ENCODE measurements around the gene PAK6. TPM values are rescaled to one million over a fixed set of nuclear protein-coding genes. Genes with fewer than 3 reads are reported as not detected.

PAK6 gene
- total RNA-seq (2014; rRNA removed; shearing (Covaris generic)) = 9.8 and 13.0 TPM in 2 replicates

DNA sequence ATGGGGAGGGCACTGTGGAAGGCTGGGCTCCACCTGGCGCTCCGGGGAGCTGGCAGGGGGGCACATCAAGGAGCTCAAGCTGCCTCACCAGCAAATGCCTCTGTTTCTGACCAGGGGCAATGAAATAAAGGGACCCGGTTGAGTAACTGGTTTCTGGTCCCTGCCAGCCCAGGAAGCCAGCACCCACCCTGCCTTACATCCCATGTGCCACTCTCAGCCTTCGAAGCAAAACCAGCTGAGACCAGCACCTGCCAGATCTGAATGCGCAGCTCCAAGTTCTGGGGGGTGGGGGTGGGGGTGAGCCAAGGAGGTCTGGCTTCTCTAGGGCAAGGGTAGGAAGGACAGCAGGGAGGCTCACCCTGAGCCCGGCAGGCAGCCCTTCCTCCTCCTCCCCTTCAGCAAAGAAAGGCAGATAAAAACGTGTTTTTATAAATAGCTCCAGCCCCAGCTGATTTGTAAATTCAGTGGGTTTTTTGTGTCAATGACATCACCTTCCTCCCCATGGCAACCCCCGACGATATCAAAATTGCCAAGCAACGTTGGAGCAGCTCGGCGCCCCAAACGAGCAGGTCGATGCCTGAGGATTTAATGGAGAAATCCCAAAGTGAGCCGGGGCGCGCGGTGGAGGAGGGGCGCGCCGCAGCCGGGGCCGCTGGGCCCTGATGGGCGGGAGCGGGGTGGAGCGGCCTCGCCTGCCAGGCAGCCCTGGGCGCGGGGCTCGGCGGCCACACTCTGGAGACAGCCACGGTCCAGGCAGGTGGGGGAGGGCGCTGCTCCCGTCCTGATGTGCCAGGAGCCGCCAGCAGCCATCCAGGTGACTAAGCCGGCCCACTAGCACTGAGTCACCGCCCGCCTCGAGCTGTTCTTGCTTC lies at the start of gene PAK6:
Gene PAK6 (plus strand): TSS at position 532 of the 872 bp plus-strand sequence. CDS start 25,723 bp downstream, outside the sequence.
- DNase-seq (ENCODE audit: low read depth) = peak; percentile 93

DNA sequence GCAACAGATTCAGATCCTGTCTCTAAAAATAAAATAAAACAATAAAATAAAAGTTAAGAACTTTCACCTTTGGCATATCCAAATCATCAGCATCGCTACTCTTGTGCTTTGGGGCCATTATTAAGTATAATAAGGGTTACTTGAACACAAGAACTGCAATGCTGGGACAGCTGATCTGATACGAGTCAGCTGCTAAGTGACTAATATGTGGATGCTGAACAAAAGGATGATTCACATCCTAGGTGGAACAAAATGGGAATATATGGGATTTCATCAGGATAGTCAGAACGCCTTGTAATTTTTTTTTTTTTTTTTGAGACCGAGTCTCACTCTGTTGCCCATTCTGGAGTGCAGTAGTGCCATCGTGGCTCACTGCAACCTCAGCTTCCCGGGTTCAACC lies 48.3 kb upstream of the PAK6 start:
- DNase-seq (ENCODE audit: low read depth) = peak; percentile 74

DNA sequence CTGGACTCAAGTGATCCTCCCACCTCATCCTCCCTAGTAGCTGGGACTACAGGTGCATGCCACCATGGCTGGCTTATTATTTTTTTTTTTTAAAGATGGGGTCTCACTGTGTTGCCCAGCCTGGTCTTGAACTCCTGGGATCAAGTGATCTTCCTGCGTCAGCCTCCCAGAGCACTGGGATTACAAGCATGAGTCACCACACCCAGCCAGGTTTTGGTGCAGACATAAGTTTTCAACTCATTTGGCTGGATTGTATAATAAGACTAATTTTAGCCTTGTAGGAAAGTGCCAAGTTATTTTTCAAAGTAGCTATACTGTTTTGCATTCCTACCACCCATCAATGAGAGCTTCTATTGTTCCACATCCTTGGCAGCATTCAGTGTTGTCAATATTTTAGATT lies 45.9 kb upstream of the PAK6 start:
- DNase-seq (ENCODE audit: low read depth) = peak; percentile 44

DNA sequence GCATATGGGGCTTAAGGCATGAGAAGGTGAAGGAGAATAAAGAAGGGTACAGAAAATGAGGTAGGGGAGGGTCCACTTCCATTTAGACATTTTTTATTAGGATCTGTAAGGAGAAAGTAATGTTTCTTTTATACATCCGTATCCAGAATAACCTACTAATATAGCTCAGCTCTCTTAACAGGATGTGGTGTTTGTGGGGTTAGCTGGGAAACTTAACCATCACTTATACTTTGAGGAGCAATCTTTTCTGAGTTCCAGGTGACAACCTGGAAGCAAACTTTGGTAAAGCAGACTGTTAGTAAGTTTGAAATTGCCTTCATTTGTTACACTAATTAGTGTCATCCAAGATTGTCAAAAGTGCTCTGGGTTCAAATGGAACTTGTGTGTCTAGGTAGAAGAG lies 41.4 kb upstream of the PAK6 start:
- DNase-seq (ENCODE audit: low read depth) = no peak

DNA sequence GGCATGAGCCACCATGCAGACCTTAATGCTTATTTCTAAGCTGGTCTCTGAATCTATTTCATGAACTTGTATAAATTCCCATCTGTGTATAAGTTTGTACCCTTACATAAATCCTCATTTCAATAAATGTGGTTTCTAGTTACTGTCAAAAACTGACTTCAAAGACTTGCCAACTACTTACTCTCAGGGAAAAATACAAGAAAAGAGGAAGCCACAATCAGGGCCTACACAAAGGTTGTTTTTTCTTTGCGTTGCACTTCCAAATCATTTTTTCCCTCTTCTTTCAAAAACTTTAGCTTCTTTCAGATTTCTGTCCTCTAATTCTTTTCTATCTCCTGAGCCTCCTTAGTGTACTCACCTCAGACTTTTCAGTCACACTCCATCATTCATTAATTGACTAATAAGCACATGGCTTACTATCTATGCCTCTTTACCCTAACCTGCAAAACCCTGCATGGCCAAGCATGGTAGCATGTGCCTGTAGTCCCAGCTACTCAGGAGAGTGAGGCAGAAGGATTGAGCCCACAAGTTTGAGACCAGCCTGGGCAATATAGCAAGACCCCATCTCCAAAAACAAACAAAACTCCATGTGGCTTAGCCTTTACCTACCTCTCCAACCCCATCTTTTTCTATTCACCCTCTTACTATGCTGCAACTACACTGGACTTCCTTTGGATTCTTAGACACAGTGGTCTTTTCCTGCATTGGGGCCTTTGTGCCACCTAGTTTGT lies 40.3 kb upstream of the PAK6 start:
- DNase-seq (ENCODE audit: low read depth) = no peak

DNA sequence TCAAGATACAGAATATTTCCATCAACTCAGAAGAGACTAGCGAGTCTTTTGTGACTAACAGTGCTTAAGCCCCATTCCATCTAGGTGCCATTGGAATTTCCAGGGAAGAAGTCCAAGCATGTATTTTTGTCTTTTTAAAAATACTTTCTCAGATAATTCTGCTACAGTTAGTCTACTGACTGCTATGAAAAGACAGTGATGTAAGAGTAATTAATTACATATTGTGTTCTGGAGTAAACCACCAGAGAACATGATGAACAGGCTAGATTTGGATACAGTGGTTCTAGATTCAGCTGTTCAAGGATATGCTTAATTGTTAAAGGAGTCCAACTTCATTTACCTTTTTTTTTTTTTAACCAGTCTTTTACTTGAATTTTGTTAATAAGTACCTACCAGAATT lies 34.8 kb upstream of the PAK6 start:
- no peak for DNase-seq (ENCODE audit: low read depth)

DNA sequence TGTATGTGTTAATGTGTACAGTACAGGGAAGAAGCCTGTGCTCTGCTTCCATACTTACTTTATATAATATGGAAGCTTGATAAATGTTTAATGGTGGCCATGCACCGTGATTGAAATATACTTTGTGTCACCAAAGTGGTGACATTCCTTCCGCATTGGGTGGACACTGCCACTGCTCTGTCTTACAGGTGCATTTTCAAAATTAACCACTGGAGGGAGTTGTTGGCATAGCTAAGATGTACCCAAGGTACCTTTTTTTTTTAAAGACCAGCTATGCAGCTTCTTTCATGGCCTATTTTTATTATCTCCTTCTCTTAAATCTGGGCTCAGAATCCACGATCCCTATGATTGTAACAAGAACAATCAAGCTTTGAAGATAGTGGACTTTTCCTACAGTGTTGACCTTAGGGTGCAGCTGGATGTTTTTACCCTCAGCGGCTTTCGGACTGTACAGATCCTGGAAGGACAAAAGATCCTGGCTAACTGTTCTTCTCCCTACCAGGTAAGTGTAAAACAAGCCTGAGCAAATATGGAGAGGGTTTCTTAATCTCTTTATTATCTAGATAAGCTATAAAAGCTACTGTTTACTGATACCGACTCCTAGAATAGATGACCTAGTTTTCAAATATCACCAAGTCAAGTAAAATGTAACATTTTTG lies 21.6 kb upstream of the PAK6 start:
- DNase-seq (ENCODE audit: low read depth) = peak; percentile 68

DNA sequence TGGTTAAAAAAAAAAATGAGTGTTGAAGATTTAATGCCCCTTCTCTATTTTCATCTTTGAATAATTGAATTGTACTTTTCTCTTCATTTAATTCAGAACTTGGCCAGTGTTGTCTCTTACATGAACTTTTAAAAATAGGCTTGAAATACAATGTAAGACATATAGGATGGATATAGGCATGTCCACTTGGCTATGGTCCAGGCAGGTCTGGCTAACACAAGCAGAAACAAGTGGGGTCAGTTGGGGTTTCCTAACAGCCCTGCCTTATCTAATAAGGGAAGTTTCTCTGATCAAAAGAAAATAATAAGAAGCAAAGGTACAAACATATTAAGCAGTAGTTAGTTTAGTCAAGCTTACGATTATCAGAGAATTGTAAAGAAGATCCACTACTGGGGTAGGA lies 19.1 kb upstream of the PAK6 start:
- DNase-seq (ENCODE audit: low read depth) = no peak

DNA sequence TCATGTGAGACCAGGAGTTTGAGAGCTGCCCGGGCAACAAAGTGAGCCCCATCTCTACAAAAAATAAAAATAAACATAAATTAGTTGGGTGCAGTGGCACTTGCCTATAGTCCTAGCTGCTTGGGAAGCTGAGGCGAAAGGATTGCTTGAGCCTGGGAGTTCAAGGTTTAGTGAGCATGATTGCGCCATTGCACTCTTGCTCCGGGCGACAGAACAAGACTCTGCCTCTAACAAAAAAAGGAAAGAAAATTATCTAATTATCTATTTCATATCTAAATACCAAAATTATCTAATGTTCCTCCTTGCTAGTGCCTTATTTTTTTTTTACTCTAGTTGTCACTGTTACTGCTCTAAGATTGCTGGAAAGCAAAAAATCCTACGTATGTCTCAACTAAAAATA lies 16.7 kb upstream of the PAK6 start:
- DNase-seq (ENCODE audit: low read depth) = no peak

DNA sequence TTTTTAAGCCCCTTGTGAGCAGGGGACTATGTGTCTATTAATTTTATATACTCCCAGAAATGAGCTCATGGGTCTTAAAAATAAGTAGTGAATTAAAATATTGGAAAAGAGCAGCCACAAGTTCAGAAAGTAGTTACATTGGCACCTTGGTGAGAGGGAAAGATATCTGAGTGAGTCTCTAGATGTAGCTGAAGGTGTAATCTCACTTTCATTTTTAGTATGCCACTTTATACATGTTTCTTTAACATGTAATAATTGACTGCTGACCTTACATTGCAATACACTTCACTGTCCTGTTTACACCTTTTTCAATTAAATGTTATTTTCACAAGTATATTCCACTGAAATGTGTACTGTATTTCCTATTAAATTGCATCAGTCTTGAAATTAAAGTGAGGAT lies 12.1 kb upstream of the PAK6 start:
- DNase-seq (ENCODE audit: low read depth) = no peak

DNA sequence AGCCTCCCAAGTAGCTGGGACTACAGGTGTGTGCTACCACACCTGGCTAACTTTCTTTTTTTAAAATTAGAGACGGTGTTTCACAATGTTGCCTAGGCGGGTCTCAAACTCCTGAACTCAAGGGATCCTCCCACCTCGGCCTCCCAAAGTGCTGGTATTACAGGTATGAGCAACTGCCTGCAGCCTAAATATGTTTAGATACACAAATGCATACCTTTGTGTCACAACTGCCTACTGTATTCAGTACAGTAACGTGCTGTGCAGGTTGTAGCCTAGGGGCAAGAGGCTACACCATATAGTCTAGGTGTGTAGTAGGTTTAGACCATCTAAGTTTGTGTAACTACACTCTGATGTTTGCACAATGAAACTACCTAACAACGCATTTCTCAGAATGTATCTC lies 9.5 kb upstream of the PAK6 start:
- no peak for DNase-seq (ENCODE audit: low read depth)

DNA sequence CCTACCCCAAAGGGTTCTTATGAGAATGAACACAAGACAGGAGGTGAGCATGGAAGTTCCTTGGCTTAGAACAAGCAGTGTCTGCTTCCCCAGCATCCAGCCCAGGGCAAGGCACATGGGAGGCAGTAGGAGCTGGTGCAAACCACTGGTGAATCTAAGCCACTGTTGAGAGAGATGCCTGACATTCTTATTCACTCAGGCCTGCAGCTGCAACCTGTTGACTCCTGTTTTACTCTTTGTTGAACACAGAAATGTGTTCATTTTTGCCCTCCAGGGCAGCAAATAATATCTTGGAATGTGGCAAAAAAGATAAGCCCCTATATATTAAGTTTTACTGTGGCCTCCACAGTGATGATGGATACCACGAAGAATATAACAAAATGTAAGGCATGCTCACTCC lies 8.9 kb upstream of the PAK6 start:
- DNase-seq (ENCODE audit: low read depth) = no peak

DNA sequence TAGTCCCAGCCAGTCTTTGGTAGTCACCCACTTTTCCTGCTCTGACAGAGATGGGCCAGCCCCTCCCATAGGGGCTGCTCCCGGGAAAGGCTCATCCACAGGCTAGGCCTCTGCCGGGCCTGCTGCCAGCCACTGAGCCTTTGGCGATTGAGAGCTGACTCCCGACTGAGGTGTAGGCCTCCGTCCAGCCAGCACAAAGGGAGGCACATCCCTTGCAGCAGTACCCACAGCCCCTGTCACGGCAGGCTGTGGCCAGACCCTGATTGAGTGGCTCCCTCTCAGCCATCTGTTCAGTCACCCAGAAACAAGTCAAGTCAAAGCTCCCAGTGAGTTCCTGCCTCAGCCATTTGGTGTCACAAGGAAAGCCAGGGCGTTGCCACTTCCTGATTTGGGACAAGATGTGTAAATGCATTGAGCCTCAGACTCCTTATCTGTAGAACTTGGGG lies 6.2 kb upstream of the PAK6 start:
- DNase-seq (ENCODE audit: low read depth) = peak; percentile 88

DNA sequence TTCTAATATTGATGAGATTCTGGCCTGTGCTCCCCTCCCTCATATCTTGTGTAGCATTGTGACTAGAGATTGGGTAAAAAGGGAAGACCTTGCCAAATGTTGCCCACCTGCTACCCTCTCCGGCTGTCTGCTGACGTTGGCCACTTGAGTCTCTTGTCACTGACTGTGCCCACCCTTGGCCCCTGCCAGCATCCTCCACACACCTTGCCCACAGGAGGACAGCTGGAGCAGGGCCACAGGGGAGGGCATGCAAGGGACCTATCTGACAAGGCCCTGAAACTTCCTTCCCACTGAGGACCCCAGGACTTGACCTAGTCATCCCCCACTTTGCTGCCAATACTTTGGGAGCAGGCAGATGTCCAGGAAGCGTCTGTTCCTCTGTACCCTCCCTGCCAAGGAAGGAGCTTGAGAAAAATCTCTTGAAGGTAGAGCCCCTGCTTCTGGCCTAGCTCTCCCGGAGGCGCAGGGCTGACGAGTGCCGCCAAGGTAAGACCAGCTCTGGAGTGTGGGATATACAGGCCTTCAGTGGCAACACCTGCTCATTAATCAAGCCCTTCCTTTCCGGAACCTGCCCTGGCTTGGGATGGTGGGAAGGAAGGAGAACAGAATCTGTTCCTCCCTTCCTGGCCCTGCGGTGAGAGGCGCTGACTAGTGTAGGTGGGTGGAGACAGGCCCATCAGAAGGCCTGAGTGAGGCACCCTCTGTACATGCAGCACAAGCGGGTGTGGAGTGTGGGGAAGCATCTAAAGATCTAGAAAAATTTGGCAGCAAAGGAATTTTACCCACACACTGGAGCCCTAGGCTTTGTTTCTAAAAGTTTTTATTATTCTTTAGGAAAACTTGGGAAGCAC lies 4.9 kb upstream of the PAK6 start:
- no peak for DNase-seq (ENCODE audit: low read depth)

DNA sequence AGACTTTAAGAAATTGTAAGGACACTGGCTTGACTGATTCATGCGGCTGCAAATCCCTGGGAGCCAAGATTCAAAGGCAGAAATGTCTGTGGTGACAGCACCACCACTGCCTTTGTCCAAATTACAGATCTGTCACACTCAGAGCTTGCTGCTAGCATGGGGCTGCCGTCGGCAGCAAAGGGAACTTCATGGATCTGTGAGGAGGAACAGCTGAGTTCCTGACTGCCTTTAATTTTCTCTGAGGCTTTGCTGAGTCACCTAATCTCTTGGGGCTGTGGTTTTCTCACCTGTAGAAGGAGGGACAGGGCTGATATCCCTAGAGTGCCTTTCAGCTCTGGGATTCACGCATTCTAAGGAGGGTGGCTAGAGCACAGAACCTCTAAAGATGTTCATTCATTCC lies 4.1 kb upstream of the PAK6 start:
- DNase-seq (ENCODE audit: low read depth) = peak; percentile 57

DNA sequence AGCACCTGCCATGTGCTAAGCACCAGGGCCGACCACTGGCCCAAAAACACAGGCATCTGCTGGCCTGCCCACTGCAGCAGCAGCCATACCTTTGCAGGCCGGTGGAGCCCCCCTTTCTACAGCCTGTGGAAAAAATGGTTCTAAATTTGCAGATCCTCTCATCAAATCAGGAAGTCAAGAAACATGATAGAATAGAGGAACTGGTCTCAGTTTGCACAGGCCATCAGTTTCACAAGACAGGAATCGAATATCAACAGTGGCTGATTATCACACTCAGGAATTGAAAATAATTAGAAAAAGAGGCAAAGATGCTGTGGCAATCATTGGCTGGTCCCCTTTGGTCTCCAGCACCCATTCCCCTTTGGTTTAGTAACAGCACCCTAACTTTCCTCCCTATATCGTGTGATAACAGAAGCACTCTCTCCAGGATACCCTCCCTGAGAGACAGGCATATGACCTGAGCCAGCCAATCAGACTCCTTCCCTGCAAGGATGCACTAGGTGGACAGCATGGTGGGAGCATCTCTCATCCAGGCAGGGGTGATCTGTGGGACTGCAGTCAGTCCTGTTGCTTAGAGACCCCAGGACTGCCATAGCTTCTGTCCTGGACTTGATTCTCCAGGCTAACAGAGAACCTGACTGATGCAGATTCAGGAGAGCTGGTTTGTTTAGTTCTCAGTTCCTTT lies 3.5 kb upstream of the PAK6 start:
- DNase-seq (ENCODE audit: low read depth) = no peak

DNA sequence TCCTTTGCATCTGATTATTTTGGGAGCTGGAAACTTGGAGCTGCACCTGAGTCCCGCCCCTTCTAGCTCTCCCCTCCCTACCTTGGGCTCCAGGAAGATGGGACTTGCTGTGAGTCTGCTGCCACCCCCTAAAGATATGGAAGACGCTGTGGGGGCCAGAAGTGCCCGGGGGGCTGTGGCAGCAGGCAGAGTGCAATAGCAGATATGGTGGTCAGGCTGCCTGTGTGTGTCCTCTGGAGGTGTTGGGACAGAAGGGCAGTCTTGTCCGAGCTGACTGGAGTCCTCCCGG lies 485 bp downstream of the PAK6 start:
- DNase-seq (ENCODE audit: low read depth) = no peak

DNA sequence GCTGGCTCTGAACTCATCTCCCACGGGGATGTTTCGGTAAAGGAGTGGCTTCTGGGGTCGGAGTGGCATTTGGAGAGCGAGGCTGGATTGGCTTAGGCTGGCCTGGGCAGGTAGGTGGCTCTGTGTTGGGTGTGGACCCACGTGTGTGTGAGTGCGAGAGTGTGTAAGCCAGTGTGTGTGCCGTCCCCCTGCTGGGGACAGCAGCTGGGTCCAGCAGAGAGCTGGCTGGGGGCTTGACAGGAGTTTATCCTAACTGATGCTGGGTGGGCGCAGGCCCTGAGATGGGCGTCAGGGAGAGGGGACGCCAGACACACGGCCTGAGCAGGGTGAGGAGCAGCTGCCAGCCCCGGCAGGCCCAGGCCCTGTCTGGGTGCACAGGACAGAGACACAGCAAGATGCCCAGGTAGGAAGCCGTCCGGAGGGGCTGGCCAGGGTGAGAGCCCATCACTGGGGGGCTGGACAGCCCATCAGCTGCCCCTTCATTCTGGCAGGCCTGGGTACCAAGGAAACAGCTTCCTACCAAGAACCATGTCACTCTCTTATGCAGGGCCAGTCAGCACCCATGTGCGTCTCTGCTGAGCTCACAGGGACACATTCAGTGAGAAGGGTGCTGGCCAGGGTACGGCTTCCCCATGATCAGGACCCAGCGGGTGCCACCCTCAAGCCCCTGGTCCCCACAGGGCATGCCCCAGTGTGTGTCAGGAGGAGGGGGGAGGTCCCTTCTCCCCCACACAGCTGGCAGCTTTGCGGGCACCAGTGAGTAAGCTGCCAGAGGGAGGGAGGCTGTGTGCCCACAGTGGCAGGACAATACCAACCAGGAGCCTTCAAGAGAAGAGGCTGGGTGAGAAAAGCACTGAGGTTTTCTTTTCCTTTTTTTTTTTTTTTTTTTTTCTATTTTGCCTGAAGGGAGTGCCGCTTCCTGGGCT lies 1.1 kb downstream of the PAK6 start:
- DNase-seq (ENCODE audit: low read depth) = peak; percentile 84

DNA sequence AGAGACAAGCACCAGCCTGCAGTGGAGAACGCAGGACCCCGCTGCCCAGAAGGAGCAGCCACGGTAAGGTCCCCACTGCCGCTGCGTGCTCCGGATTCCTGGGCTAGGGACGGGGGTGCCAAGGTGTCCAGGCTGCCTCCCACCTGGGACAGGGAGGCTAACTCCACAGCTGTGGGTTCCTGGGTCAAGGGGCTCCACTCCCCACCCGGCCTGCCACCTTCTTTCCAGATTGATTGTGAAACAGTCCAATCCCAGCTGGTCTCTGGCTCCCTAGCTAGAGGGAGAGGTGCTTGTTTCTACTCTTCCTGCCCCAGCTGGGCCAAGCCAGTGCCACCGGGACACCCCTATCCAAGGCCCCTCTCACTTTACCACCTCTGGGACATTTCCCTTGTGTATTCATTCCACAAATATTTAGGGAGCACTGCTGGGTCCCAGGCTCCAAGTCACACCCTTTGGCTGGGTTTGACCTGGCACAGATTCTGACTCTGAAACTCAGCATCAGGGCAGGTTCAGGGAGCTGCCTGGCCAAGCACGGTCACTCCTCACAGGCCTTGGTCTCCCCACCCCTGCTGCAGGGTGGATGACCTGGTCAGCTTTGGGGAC lies 1.9 kb downstream of the PAK6 start:
- peak; percentile 55 for DNase-seq (ENCODE audit: low read depth)

Data from M059J (cell line).